Amniotic epithelial cell (primary cell): ENCODE measurements around the gene TRIM63.

Experiments
- DNase-seq: peaks from one replicate; pipeline ENCODE4 v3.0.0-alpha.2; 2010; ENCODE audit warnings: low read depth

TRIM63 gene

GRCh38 chr1:26016258-26016952, 51.0 kb downstream of the TRIM63 start:
- no peak for DNase-seq

GRCh38 chr1:26015358-26015757, 52.1 kb downstream of the TRIM63 start:
- DNase-seq = peak; percentile 95

GRCh38 chr1:26014179-26014578, 53.3 kb downstream of the TRIM63 start:
- DNase-seq = no peak

GRCh38 chr1:26012864-26013263, 54.6 kb downstream of the TRIM63 start:
- DNase-seq = no peak

- DNase-seq = no peak
These were observed 56.6 kb downstream of the TRIM63 start for GRCh38 chr1:26010825-26011224.

GRCh38 chr1:26009796-26010447, 57.5 kb downstream of the TRIM63 start:
- no peak for DNase-seq

- no peak for DNase-seq
These were observed 60.7 kb downstream of the TRIM63 start for GRCh38 chr1:26006710-26007109.

- no peak for DNase-seq
These were observed 61.9 kb downstream of the TRIM63 start for GRCh38 chr1:26005434-26006105.

GRCh38 chr1:26003756-26004155, 63.7 kb downstream of the TRIM63 start:
- DNase-seq = no peak

- DNase-seq = no peak
These were observed 64.2 kb downstream of the TRIM63 start for GRCh38 chr1:26003262-26003661.
